GM12873 (cell line): ENCODE results near the gene ZBTB6.

Experiments used
- TF ChIP-seq, protein P1 (sequence below): IDR thresholded peaks from 2 replicates; pipeline ENCODE4 v1.5.1; 2012; ENCODE audit warnings: low read depth, mild to moderate bottlenecking, moderate library complexity, low read length, control low read depth; ENCODE audit not compliant: insufficient read depth; ENCODE audit errors: missing control alignments

Gene ZBTB6

GRCh38 chr9:122879443-122879842 lies 33.7 kb downstream of the ZBTB6 start:
- TF ChIP-seq, protein P1, sequence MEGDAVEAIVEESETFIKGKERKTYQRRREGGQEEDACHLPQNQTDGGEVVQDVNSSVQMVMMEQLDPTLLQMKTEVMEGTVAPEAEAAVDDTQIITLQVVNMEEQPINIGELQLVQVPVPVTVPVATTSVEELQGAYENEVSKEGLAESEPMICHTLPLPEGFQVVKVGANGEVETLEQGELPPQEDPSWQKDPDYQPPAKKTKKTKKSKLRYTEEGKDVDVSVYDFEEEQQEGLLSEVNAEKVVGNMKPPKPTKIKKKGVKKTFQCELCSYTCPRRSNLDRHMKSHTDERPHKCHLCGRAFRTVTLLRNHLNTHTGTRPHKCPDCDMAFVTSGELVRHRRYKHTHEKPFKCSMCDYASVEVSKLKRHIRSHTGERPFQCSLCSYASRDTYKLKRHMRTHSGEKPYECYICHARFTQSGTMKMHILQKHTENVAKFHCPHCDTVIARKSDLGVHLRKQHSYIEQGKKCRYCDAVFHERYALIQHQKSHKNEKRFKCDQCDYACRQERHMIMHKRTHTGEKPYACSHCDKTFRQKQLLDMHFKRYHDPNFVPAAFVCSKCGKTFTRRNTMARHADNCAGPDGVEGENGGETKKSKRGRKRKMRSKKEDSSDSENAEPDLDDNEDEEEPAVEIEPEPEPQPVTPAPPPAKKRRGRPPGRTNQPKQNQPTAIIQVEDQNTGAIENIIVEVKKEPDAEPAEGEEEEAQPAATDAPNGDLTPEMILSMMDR: no peak

DNA sequence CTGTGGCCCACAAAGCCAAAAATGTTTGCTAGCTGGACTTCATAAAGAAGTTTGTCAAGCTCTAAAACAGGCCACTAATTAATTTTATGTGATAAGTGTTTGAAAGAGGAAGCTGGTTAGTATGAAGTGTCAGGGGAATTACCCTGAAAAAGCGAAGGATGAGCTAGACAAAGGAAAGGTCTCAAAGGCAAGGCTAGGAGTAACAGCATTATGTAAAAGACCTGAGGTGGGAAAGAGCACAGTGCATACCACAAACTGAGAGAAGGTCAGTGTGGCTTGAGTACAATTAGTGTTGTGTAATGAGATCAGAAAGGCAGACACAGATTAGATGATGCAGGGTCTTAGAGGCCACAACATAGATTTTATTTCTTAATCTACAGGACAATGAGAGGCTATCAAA lies 37.6 kb downstream of the ZBTB6 start:
- TF ChIP-seq, protein P1: no peak

GRCh38 chr9:122866079-122866478 lies 47.0 kb downstream of the ZBTB6 start:
- TF ChIP-seq, protein P1: no peak

- TF ChIP-seq, protein P1: no peak
Measured at GRCh38 chr9:122865300-122865699, 47.8 kb downstream of the ZBTB6 start.

DNA sequence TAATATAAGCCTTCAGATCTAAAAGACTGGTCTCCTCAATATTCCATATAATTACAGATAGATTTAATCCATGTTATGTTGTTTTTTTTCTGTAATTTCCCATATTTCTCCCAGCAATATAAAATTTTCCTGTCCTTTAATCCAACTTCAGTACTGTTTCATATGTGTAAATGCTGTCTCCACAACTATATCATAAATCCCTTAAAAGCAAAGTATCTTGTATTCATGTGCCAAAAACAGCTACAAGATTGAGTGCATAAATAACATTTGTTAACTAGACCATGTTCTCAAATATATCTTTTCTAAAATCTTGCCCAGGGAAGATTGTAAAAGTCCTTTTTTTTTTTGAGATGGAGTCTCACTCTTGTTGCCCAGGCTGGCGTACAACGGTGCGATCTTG lies 49.7 kb downstream of the ZBTB6 start:
- TF ChIP-seq, protein P1: no peak

- TF ChIP-seq, protein P1: no peak
Measured at GRCh38 chr9:122860319-122861142, 52.6 kb downstream of the ZBTB6 start.
